NCI-H1092 treated with DMSO at 0.1 percent for 48 hours (cell line): ENCODE measurements around the gene HOXB7.

Experiments
- DNase-seq: peaks from one replicate; lab custom pipeline; 2025; lab: John Stamatoyannopoulos, UW

HOXB7 gene

GRCh38 chr17:48610282-48611211, at the start of gene HOXB7:
Gene HOXB7 (minus strand): TSS chr17:48611017. CDS start chr17:48610918, 99 bp downstream.
- no peak for DNase-seq

DNA sequence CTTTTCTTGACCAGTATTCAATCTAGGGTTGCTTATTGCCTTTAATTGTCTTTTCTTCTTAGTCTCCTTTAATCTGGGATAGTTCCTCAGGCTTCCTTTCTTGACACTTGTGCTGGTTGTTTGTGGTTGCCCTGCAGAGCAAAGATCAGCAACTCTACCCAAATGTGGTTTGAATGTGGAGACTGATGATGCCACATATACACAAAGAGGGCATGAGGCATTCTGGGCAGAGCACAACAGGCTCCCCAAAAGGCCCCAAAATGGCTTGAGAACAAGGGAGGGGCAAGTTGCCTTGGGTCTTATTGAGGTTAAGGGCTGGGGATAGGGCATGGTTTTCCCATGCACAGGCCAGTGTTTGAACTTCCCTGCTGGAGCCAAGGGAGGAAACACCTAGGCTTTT, 45.1 kb upstream of the HOXB7 start:
- no peak for DNase-seq

- no peak for DNase-seq
Measured at GRCh38 chr17:48649741-48650140, 38.9 kb upstream of the HOXB7 start.

- DNase-seq, result no peak
Measured at GRCh38 chr17:48647963-48648245, 37.1 kb upstream of the HOXB7 start.

GRCh38 chr17:48647103-48647962, 36.5 kb upstream of the HOXB7 start:
- no peak for DNase-seq

GRCh38 chr17:48646183-48647102, 35.6 kb upstream of the HOXB7 start:
- DNase-seq, result no peak

DNA sequence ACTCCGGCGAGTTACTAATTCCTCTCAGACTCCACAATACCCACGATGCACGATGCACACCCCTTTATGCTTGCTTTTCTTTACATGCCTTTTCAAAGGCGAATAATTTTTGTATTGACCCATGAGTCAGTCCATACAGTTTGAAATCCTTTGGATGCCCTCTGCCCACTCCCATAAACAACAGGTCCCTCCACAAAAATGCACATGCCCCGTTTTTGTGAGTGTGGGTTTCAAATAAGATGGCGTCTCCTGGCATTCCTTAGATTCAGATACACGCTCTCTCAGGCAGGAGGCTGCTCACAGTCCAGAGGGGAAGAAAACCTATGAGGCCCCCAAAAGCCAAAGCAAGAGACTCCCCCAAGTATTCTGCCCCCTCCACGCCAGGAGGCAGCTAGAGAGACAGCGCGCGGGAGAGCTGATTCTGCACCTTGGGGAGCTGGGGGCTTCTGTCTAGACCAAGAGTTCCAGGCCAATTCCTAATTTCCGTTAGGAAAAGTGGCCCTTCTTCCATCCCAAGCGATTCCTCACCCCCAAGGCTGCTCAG, 34.9 kb upstream of the HOXB7 start:
- DNase-seq, result no peak

DNA sequence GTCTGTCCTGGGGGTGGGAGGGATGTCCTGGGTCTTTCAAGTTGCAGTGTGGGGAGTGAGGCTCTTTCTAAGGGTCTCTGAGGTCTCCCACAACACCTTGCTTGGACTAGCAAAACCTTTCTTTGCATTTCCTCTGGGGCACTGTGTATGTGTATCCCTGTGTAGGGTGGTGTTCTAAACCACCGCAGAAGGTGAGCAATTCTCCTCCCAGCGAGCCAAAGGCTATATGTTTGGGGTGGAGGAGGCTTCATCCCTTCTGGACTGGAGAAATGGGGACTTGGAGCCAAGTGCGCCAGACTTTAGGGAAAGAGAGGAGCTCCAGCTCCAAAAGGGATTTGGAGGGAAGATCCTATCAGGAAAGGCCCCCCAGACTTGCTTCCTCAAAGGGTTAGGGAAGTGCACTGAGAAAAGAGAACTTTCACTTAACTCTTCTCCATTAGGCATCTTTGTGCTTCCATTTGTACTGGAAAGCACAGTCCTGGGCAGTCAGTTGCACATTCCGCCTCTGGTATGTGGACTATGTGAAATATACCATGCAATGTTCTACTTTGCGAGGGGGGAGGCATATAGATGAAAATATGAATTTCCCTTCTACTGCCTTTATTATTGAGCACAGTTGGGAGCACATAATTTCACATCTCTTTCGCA, 34.2 kb upstream of the HOXB7 start:
- DNase-seq, result no peak

- no peak for DNase-seq
Measured at GRCh38 chr17:48644159-48644558, 33.3 kb upstream of the HOXB7 start.

GRCh38 chr17:48643697-48644012, 32.8 kb upstream of the HOXB7 start:
- DNase-seq, result no peak

DNA sequence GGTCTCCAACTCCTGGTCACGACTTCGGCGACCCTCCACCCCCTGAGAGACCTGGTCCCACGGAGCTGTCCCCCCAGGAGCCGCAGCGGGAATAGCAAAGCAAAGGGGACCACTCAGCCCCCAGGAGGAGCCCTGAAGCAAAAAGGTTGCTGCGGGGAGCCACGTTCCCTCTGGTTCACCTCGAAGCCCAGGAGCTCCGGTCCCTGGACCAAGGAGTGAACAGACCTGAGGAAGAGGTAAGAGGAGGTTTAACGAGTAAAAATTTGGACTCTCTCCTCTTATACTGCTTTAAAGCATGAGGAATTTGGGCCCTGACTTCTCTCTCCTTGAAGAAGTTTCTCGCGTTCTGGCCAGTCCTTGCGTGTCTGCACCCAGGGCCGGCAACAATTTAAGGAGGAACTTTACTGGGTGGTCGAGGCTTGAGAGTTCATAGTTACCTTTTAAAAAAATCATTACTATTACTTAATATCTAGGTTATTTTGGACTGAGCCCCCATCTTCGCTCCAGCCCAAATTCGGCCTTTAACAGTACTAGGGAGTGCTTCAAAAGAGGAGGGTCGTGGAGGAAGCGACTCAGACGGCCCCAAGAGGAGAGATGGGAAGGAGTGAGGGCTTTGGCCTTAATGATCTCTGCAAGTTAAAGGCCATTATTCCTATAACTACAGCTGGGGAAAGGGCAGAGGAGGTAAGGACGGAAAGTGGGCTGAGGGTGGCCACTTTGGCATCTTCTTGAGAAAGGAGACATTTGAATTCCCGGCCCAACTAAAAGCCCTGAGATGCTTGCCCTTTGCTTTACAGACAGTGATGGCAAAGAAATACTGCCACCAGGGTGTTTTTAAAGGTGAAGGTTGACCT, 32.3 kb upstream of the HOXB7 start:
- DNase-seq, result no peak

GRCh38 chr17:48642059-48642842, 31.4 kb upstream of the HOXB7 start:
- no peak for DNase-seq

DNA sequence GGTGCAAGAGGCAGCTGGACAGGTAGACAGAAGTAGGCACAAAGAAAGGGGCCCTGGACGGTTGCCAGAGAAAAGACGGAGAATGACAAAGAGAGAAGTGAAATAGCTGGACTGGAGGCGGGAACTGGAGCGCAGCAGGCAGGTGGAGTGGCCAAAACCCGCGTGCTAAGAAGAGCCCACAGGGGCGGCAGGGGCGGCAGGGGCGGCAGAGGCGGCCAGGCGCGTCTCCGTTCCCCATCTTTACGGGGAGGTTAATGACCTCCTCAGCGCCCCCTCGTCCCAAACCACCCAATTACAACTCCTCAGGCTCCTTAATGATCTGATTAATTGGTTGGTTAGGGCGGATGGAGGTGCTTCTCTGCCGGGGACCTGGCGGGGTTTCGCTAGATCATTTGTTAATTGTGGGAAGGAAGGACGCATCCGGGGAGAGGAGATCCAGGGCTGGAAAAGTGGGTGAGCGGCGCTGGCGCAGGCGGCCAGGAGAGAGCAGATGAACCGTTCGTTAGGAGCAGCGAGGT, 30.8 kb upstream of the HOXB7 start:
- no peak for DNase-seq

DNA sequence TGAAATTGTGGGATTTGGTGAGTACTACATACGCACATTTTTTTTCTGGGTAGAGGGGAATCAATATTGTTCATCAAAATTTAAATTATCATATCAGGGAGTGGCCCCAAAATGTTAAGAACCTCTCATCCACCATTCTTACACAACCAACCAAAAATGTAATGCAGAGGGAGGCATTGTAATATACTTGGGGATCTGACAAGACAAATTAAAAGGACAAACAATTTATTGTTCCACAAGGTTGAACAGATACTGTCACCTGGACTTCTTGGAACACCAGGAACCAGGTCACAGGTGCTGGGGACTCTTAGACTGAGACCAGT, 30.0 kb upstream of the HOXB7 start:
- no peak for DNase-seq

DNA sequence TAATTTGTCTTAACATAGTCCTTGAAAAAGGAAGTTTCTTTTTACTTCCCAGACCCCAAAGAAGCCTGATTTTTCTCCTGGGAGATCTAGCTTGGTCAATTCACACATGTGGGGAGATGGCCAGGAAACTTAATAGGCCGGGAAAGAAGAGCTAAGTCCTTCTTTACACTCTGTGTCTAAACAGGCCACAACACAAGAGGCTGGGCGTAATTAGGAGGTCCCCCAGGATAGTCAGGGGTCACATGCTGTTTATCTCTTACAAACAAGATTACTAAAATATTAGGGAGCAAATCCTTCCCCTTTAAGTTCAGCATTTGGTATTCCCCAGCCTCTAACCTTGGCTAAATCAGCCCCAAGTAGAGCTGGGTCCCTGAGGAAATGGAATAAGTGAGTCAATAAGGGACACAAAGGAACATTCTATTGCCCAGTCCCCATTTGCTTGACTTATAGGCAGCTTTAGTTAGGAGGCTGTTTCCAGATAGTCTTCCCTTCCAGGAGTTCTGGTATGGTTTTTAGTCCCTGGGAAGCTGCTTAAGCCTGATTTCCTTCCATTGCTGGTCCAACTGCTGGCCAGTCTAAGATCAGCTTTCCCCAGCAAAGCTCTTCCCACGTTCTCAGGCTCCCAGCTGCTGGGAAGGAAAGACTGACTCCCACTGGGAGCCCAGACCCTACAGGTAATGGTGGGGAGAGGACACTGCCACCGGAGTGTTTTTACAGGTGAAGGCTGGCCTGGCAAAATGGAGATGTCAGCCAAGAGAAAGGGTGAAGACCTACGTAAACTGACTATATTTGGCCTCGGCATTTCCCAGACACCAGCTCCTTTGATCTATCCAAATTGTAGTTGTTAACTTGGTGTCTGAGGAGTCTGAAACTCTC, 29.4 kb upstream of the HOXB7 start:
- DNase-seq, result no peak

GRCh38 chr17:48639136-48639535, 28.3 kb upstream of the HOXB7 start:
- DNase-seq, result no peak

DNA sequence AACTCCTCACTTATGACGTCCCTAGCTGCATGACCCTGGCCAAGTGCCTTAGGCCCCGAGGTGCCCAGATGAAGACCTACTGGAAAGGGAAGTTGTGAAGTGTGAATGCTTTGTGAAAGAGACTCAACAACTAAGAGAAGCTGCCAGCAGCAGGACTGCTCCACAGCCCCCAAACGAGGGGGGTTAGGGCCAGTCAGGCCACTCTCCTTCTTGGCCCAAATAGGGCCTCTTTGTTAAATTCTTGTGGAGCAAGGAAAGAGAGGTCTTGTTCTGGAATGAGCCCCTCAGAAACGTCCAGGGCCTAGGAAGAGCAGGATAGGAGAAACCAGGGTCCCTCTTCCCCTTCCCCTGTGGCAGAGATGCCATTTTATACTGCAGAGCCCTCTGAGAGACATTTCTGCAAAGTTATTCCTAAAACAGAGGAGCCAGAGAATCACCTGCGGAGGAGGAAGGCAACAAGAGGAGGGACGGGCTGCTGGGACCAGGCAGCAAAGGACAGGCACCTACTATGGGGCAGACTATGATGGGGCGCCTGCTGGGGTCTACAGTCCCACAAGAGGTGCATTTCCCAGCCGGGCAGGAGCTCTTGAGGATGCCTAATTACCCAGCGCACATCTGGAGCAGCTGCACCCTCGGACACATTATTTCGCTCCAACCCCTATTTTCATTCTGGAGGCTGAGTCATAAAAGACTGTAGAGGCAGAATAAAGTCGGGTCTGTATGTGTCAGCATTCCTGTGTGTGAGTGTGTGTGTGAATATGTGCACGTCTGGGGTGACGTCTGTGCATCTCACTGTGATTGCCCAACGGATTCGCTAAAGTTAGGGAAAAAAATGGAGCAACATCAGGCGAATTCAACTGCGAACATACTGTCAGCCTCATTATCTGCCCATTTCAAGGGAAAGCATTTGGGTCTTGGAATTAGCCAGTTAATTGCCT, 26.8 kb upstream of the HOXB7 start:
- DNase-seq, result no peak
